ENCODE measurements around the gene GOLM1. TPM values are rescaled to one million over a fixed set of nuclear protein-coding genes. Genes with fewer than 3 reads are reported as not detected.
A peak's percentile ranks its signal among the peaks of the same experiment; 100 is the strongest.

Gene GOLM1
- total RNA-seq, 3 donors from 2014 or later: 17.1 to 45.6 (median 41.0) TPM

- Histone ChIP-seq H3K36me3 (peaks cover 11% of the 10 kb centered on the region), H3K27ac (no peak overlapping the region), H3K4me3 (no peak overlapping the region), H3K27me3 (no peaks in the 10 kb centered on the region), H3K4me1 (no peaks in the 10 kb centered on the region), H3K9me3 (peaks cover 0 to 3% of the 10 kb centered on the region in 2 donors)
- no peak for DNase-seq (ENCODE audit: low spot score in 2 of 2)
- TF ChIP-seq, protein P1, sequence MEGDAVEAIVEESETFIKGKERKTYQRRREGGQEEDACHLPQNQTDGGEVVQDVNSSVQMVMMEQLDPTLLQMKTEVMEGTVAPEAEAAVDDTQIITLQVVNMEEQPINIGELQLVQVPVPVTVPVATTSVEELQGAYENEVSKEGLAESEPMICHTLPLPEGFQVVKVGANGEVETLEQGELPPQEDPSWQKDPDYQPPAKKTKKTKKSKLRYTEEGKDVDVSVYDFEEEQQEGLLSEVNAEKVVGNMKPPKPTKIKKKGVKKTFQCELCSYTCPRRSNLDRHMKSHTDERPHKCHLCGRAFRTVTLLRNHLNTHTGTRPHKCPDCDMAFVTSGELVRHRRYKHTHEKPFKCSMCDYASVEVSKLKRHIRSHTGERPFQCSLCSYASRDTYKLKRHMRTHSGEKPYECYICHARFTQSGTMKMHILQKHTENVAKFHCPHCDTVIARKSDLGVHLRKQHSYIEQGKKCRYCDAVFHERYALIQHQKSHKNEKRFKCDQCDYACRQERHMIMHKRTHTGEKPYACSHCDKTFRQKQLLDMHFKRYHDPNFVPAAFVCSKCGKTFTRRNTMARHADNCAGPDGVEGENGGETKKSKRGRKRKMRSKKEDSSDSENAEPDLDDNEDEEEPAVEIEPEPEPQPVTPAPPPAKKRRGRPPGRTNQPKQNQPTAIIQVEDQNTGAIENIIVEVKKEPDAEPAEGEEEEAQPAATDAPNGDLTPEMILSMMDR (IDR thresholded peaks at IDR 0.05): no peak
- TF ChIP-seq POLR2AphosphoS5 (IDR thresholded peaks at IDR 0.05): no peak
- TF ChIP-seq POLR2A (IDR thresholded peaks at IDR 0.05): no peak
- intact Hi-C loops (cut with DNase I; ENCODE audit: low total_unique reads): no loop called here
These were observed 71.6 kb downstream of the GOLM1 start for GRCh38 chr9:86027767-86028166.

GRCh38 chr9:86022687-86023266 is 76.6 kb downstream of the GOLM1 start:
- H3K36me3 ChIP-seq: peaks cover 2% of the 10 kb centered on the region
- TF ChIP-seq POLR2A (IDR thresholded peaks at IDR 0.05) (no peak), POLR2AphosphoS5 (IDR thresholded peaks at IDR 0.05) (no peak)
- TF ChIP-seq, protein P1 (IDR thresholded peaks at IDR 0.05): no peak
- H3K4me1 ChIP-seq: no peaks in the 10 kb centered on the region
- DNase-seq (ENCODE audit: low spot score in 2 of 2): no peak
- H3K27me3 ChIP-seq: no peaks in the 10 kb centered on the region
- H3K9me3 ChIP-seq: no peaks in the 10 kb centered on the region
- no peak overlapping the region for H3K4me3 ChIP-seq
- peak overlapping the region; percentile 51 to 62 for H3K27ac ChIP-seq
- intact Hi-C loops (cut with DNase I; ENCODE audit: low total_unique reads): no loop called here

- no peak for DNase-seq (ENCODE audit: low spot score in 2 of 2)
- no peak overlapping the region for H3K4me3 ChIP-seq
- H3K27me3 ChIP-seq: no peaks in the 10 kb centered on the region
- no peak for TF ChIP-seq POLR2A (IDR thresholded peaks at IDR 0.05)
- TF ChIP-seq POLR2AphosphoS5 (IDR thresholded peaks at IDR 0.05): peak in 1 of 3 donors; percentile 36
- TF ChIP-seq, protein P1 (IDR thresholded peaks at IDR 0.05): no peak
- peak overlapping the region; percentile 33 to 62 for H3K27ac ChIP-seq
- no peaks in the 10 kb centered on the region for H3K36me3 ChIP-seq
- intact Hi-C loops (cut with DNase I; ENCODE audit: low total_unique reads): no loop called here
- H3K9me3 ChIP-seq: no peaks in the 10 kb centered on the region
- no peaks in the 10 kb centered on the region for H3K4me1 ChIP-seq
These were observed 78.2 kb downstream of the GOLM1 start for GRCh38 chr9:86021166-86021565.

DNA sequence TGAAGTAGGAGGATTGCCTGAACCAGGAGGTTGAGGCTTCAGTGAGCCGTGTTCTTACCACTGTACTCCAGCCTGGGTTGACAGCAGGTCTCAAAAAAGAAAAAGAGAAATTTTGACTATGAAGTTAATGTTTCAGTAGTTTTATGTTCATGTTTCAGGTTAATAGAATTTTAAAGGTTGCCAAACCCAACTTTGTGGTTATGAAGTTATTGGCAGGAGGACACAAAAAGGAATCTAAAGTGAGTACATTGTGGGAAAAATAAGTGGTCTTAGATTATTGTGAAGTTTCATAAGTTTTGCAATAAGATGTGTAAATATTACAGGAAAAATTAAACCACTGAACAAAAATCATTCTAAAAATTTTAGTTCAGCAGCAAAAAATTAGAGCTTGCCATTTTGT is 78.6 kb downstream of the GOLM1 start:
- no peaks in the 10 kb centered on the region for H3K9me3 ChIP-seq
- no peak for TF ChIP-seq POLR2A (IDR thresholded peaks at IDR 0.05)
- TF ChIP-seq, protein P1 (IDR thresholded peaks at IDR 0.05): no peak
- no peak for TF ChIP-seq POLR2AphosphoS5 (IDR thresholded peaks at IDR 0.05)
- no peak overlapping the region for H3K4me3 ChIP-seq
- peak overlapping the region in 1 of 2 donors; percentile 62 for H3K27ac ChIP-seq
- H3K36me3 ChIP-seq: no peaks in the 10 kb centered on the region
- no peak for DNase-seq (ENCODE audit: low spot score in 2 of 2)
- H3K27me3 ChIP-seq: no peaks in the 10 kb centered on the region
- intact Hi-C loops (cut with DNase I; ENCODE audit: low total_unique reads): no loop called here
- H3K4me1 ChIP-seq: no peaks in the 10 kb centered on the region

GRCh38 chr9:86009133-86009532 is 90.2 kb downstream of the GOLM1 start:
- TF ChIP-seq POLR2AphosphoS5 (IDR thresholded peaks at IDR 0.05) (no peak), POLR2A (IDR thresholded peaks at IDR 0.05) (no peak)
- TF ChIP-seq, protein P1 (IDR thresholded peaks at IDR 0.05): no peak
- Histone ChIP-seq H3K9me3 (peaks cover 0 to 10% of the 10 kb centered on the region in 2 donors), H3K27ac (no peak overlapping the region), H3K4me3 (no peak overlapping the region), H3K36me3 (peaks cover 3% of the 10 kb centered on the region), H3K27me3 (no peaks in the 10 kb centered on the region), H3K4me1 (no peaks in the 10 kb centered on the region)
- DNase-seq (ENCODE audit: low spot score in 2 of 2): no peak
- intact Hi-C loops (cut with DNase I; ENCODE audit: low total_unique reads): no loop called here
